ENCODE data around the gene SYAP1.

Gene SYAP1

DNA sequence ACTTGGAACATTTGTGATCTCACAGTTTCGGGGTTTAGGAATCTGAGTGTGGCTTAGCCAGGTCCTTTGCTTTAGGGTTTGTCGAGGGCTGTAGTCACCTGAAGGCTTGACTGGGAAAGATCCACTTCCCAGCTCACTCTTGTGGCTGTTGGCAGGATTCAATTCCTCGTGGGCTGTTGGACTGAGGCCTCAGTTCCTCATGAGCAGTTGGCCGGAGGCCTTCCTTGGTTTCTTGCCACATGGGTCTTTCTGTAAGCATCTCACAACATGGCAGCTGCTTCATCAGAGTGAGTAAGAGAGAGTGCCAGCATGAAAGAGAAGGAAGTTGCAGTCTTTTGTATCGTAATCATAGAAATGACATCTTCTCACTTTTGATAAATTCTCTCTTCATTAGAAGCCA is 77.9 kb downstream of the SYAP1 start:
- TF ChIP-seq, protein P1, sequence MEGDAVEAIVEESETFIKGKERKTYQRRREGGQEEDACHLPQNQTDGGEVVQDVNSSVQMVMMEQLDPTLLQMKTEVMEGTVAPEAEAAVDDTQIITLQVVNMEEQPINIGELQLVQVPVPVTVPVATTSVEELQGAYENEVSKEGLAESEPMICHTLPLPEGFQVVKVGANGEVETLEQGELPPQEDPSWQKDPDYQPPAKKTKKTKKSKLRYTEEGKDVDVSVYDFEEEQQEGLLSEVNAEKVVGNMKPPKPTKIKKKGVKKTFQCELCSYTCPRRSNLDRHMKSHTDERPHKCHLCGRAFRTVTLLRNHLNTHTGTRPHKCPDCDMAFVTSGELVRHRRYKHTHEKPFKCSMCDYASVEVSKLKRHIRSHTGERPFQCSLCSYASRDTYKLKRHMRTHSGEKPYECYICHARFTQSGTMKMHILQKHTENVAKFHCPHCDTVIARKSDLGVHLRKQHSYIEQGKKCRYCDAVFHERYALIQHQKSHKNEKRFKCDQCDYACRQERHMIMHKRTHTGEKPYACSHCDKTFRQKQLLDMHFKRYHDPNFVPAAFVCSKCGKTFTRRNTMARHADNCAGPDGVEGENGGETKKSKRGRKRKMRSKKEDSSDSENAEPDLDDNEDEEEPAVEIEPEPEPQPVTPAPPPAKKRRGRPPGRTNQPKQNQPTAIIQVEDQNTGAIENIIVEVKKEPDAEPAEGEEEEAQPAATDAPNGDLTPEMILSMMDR (IDR thresholded peaks at IDR 0.05; ENCODE audit: borderline replicate concordance, insufficient read depth, low read depth, low read length) = no peak

GRCh38 chrX:16797841-16798240 is 78.4 kb downstream of the SYAP1 start:
- TF ChIP-seq, protein P1 (IDR thresholded peaks at IDR 0.05; ENCODE audit: borderline replicate concordance, insufficient read depth, low read depth, low read length) = no peak
- no peak overlapping the region for H3K4me3 ChIP-seq (ENCODE audit: low read depth, low read length)

More for the DNA sequence above, 77.9 kb downstream of the SYAP1 start:
- no peak overlapping the region for H3K4me3 ChIP-seq (ENCODE audit: low read depth, low read length)

- TF ChIP-seq, protein P1 (IDR thresholded peaks at IDR 0.05; ENCODE audit: borderline replicate concordance, insufficient read depth, low read depth, low read length) = no peak
Measured at GRCh38 chrX:16804923-16805464, 85.6 kb downstream of the SYAP1 start.

GRCh38 chrX:16807548-16807947 is 88.1 kb downstream of the SYAP1 start:
- TF ChIP-seq, protein P1 (IDR thresholded peaks at IDR 0.05; ENCODE audit: borderline replicate concordance, insufficient read depth, low read depth, low read length) = no peak
- no peak overlapping the region for H3K4me3 ChIP-seq (ENCODE audit: low read depth, low read length)

More at GRCh38 chrX:16804923-16805464, 85.6 kb downstream of the SYAP1 start:
- no peak overlapping the region for H3K4me3 ChIP-seq (ENCODE audit: low read depth, low read length)

- no peak overlapping the region for H3K4me3 ChIP-seq (ENCODE audit: low read depth, low read length)
- TF ChIP-seq, protein P1 (IDR thresholded peaks at IDR 0.05; ENCODE audit: borderline replicate concordance, insufficient read depth, low read depth, low read length) = no peak
Measured at GRCh38 chrX:16807976-16808542, 88.6 kb downstream of the SYAP1 start.

- TF ChIP-seq, protein P1 (IDR thresholded peaks at IDR 0.05; ENCODE audit: borderline replicate concordance, insufficient read depth, low read depth, low read length) = no peak
Measured at GRCh38 chrX:16814597-16814996, 95.2 kb downstream of the SYAP1 start.

More at GRCh38 chrX:16814597-16814996, 95.2 kb downstream of the SYAP1 start:
- no peak overlapping the region for H3K4me3 ChIP-seq (ENCODE audit: low read depth, low read length)

Measured in GM12875 (cell line).